Endothelial cell of umbilical vein (primary cell): ENCODE measurements around the gene METTL26. TPM values are rescaled to one million over a fixed set of nuclear protein-coding genes. Genes with fewer than 3 reads are reported as not detected.

Experiments
- BruUV-seq: library from RNA; stranded (reverse); fragments of 400-500 nt; replicated peaks from 2 replicates; lab custom pipeline; 2021; lab: Mats Ljungman, UMichigan
- CTCF ChIA-PET: fragments of 300-600, 350-600 bp; sonication (Branson Sonifier 250); formaldehyde crosslinking; loops from one replicate; lab custom pipeline; 2021; ENCODE audit warnings: antibody characterized with exemption, inconsistent platforms; lab: Charles Lee
- POLR2A ChIA-PET: fragments of 300-600, 350-600 bp; sonication (Branson Sonifier 250); formaldehyde crosslinking; loops from one replicate; lab custom pipeline; 2021; ENCODE audit warnings: antibody characterized with exemption, inconsistent platforms; lab: Charles Lee
- DNase-seq: peaks from one replicate; pipeline ENCODE4 v3.0.0-alpha.2; 2011; ENCODE audit warnings: low read depth, low spot score
- FAIRE-seq: peaks from 2 replicates; lab custom pipeline; 2011; peaks lifted over from hg19 to GRCh38; lab: Jason Lieb, UNC
- H2AFZ ChIP-seq: 2 replicates; pipeline ENCODE4 v1.6.0; 2012; ENCODE audit warnings: low read depth, low read length, control low read depth, inconsistent platforms
- H3K27ac ChIP-seq: 2 replicates; pipeline ENCODE4 v1.5.1; 2011; ENCODE audit warnings: low read depth, mild to moderate bottlenecking, control low read depth, low read length, moderate library complexity; ENCODE audit not compliant: insufficient read depth
- H3K27me3 ChIP-seq, 2 experiments: 2 replicates each; pipeline versions ENCODE4 v1.6.0 to v1.6.1; 2011; ENCODE audit warnings: low read length in 2 of 2, mixed read lengths in 1 of 2; ENCODE audit not compliant: control insufficient read depth in 2 of 2, insufficient read depth in 2 of 2
- H3K36me3 ChIP-seq, 2 experiments: 2 replicates in 1 of 2; 3 replicates in 1 of 2; pipeline ENCODE4 v1.5.1; 2011; ENCODE audit warnings: low read length in 2 of 2, mild to moderate bottlenecking in 1 of 2, moderate library complexity in 1 of 2; ENCODE audit not compliant: control insufficient read depth in 2 of 2, insufficient read depth in 2 of 2; ENCODE audit errors: extremely low read depth in 1 of 2
- H3K4me1 ChIP-seq: 3 replicates; pipeline ENCODE4 v1.5.1; 2011; ENCODE audit warnings: mild to moderate bottlenecking, low read length; ENCODE audit not compliant: control insufficient read depth, insufficient read depth; ENCODE audit errors: extremely low read depth
- H3K4me2 ChIP-seq: 2 replicates; pipeline ENCODE4 v1.6.1; 2011; ENCODE audit warnings: low read length, control low read depth, mixed read lengths; ENCODE audit not compliant: insufficient read depth
- H3K4me3 ChIP-seq, 3 experiments: fragments of 200-600 bp in 1 of 3; sonication (generic), shearing (Covaris generic) in 1 of 3; replicated peaks in 1 of 3; 2 replicates each; pipeline ENCODE4 v1.5.1; 2011 to 2016; ENCODE audit warnings: control low read depth in 3 of 3, low read length in 3 of 3, mild to moderate bottlenecking in 2 of 3, inconsistent platforms in 1 of 3, low read depth in 1 of 3, moderate library complexity in 1 of 3; ENCODE audit not compliant: insufficient read depth in 1 of 3
- H3K79me2 ChIP-seq: 2 replicates; pipeline ENCODE4 v1.6.0; 2012; ENCODE audit warnings: low read length, inconsistent platforms; ENCODE audit not compliant: control insufficient read depth, insufficient read depth
- H3K9ac ChIP-seq: replicated peaks from 2 replicates; pipeline ENCODE3; 2011; ENCODE audit warnings: low read length, control low read depth; ENCODE audit not compliant: insufficient read depth; ENCODE audit errors: extremely low read depth
- H3K9me1 ChIP-seq: replicated peaks from 3 replicates; pipeline ENCODE4 v1.6.0; 2011; ENCODE audit warnings: mild to moderate bottlenecking, low read length; ENCODE audit not compliant: control insufficient read depth, insufficient read depth; ENCODE audit errors: extremely low read depth
- H3K9me3 ChIP-seq: replicated peaks from 2 replicates; pipeline ENCODE4 v1.5.1; 2012; ENCODE audit warnings: low read length, inconsistent platforms; ENCODE audit not compliant: control insufficient read depth, insufficient read depth
- H4K20me1 ChIP-seq: replicated peaks from 2 replicates; pipeline ENCODE3; 2011; ENCODE audit warnings: mild to moderate bottlenecking, low read length; ENCODE audit not compliant: control insufficient read depth, insufficient read depth; ENCODE audit errors: extremely low read depth
- CTCF ChIP-seq, 2 donors: IDR thresholded peaks; 1 replicate in 1 of 2; 2 replicates in 1 of 2; pipeline ENCODE4 v1.5.1; 2011; ENCODE audit warnings: low read length in 2 of 2, mild to moderate bottlenecking in 2 of 2, moderate library complexity in 2 of 2, control low read depth in 1 of 2, inconsistent platforms in 1 of 2, low read depth in 1 of 2; ENCODE audit not compliant: insufficient read depth in 1 of 2; ENCODE audit errors: extremely low read depth in 1 of 2
- EZH2 ChIP-seq: IDR thresholded peaks from 2 replicates; pipeline ENCODE4 v1.6.1; 2012; ENCODE audit warnings: borderline replicate concordance, low read depth, mild to moderate bottlenecking, moderate library complexity, low read length, inconsistent platforms; ENCODE audit not compliant: severe bottlenecking
- FOS ChIP-seq: IDR thresholded peaks from 2 replicates; pipeline ENCODE4 v1.6.1; 2011; ENCODE audit warnings: mild to moderate bottlenecking, low read length, moderate library complexity, borderline replicate concordance; ENCODE audit not compliant: insufficient read depth
- GATA2 ChIP-seq: IDR thresholded peaks from 2 replicates; pipeline ENCODE4 v1.7.0; 2011; ENCODE audit warnings: low read depth, mild to moderate bottlenecking, moderate library complexity, mixed read lengths, low read length; ENCODE audit not compliant: insufficient read length, insufficient read depth
- JUN ChIP-seq: IDR thresholded peaks from 2 replicates; pipeline ENCODE4 v1.6.1; 2011; ENCODE audit warnings: borderline replicate concordance, low read depth; ENCODE audit not compliant: insufficient read length, insufficient read depth
- MYC ChIP-seq: IDR thresholded peaks from one replicate; pipeline ENCODE4 v1.6.1; 2011; ENCODE audit warnings: mild to moderate bottlenecking, low read depth, low read length
- POLR2A ChIP-seq: IDR thresholded peaks from 2 replicates; pipeline ENCODE4 v1.6.1; 2012; ENCODE audit warnings: low read depth, mild to moderate bottlenecking, control low read depth, low read length
- POLR2AphosphoS5 ChIP-seq: IDR thresholded peaks from 2 replicates; pipeline ENCODE4 v1.6.1; 2012; ENCODE audit warnings: low read depth, mild to moderate bottlenecking, control low read depth, low read length, moderate library complexity; ENCODE audit not compliant: insufficient read depth
- dilution Hi-C: fragments of 300-500 bp; cut with MboI; formaldehyde crosslinking; loops from one replicate; pipeline ENCODE4 v1.15.0; 2019; ENCODE audit warnings: low sequenced_read_pairs; ENCODE audit not compliant: extremely low pct_ligation_motif_present
- intact Hi-C: fragments of 100-400 bp; cut with micrococcal nuclease; formaldehyde crosslinking; loops from one replicate; pipeline ENCODE4 v1.10.0; 2022
- polyA plus RNA-seq, 4 experiments: library from polyadenylated mRNA; depleted of rRNA in 3 of 4; stranded (reverse) in 3 of 4; unstranded in 1 of 4; fragments of >200 nt; gene quantifications; 2 replicates each; pipeline versions ENCODE4 v1.2.1 to v1.2.3, GENCODE V29; 2011 to 2012; ENCODE audit warnings: missing spikeins in 1 of 4
- total RNA-seq: library from RNA; stranded (reverse); gene quantifications from 2 replicates; pipeline ENCODE4 v1.2.3, GENCODE V29; 2021
- TF ChIP-seq, protein P1 (sequence below): IDR thresholded peaks from 2 replicates; pipeline ENCODE4 v1.6.1; 2011; ENCODE audit not compliant: insufficient read depth, insufficient read length

METTL26 gene
- total and polyA plus RNA-seq, 2 donors (not counting 3 experiments of a cell fraction or from before 2014, with no cell fraction given): 114 to 138 TPM

- ChIA-PET POLR2A (no interaction called here), CTCF (interaction anchor here (1.5 kb wide), 1 partner anchor 16 kb away, joined by 3 read pairs; no protein-coding TSS in a partner anchor)
- Histone ChIP-seq H3K4me1 (no peaks in the 10 kb centered on the region), H3K27ac (no peak overlapping the region), H3K4me2 (no peak overlapping the region), H3K36me3 (no peaks in the 10 kb centered on the region), H3K9me1 (no peaks in the 10 kb centered on the region), H3K4me3 (no peak overlapping the region), H2AFZ (no peak overlapping the region), H3K79me2 (no peaks in the 10 kb centered on the region), H3K9me3 (no peaks in the 10 kb centered on the region), H4K20me1 (no peaks in the 10 kb centered on the region), H3K9ac (no peak overlapping the region), H3K27me3 (no peaks in the 10 kb centered on the region)
- DNase-seq: no peak
- no peak for FAIRE-seq
- no TSS peak for BruUV-seq
- intact Hi-C loops: no loop called here
- TF ChIP-seq POLR2A: no peak
- TF ChIP-seq GATA2: no peak
- no peak for TF ChIP-seq JUN
- no peak for TF ChIP-seq FOS
- TF ChIP-seq MYC: no peak
- no peak for TF ChIP-seq EZH2
- TF ChIP-seq, protein P1, sequence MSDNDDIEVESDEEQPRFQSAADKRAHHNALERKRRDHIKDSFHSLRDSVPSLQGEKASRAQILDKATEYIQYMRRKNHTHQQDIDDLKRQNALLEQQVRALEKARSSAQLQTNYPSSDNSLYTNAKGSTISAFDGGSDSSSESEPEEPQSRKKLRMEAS: no peak
- TF ChIP-seq CTCF (IDR thresholded peaks at IDR 0.05; ENCODE audit: extremely low read depth in 1 of 2, insufficient read depth in 1 of 2, low read depth in 1 of 2, low read length in 2 of 2): no peak
- no peak for TF ChIP-seq POLR2AphosphoS5
- dilution Hi-C loops: no loop called here
Observed at GRCh38 chr16:616733-617586, 19.1 kb downstream of the METTL26 start.
